Measurements from ENCODE around the gene SMIM38. TPM values are rescaled to one million over a fixed set of nuclear protein-coding genes. Genes with fewer than 3 reads are reported as not detected.

The SMIM38 gene
- 0.07 TPM in 1 of 2 replicates, not detected in the other for total RNA-seq

DNA sequence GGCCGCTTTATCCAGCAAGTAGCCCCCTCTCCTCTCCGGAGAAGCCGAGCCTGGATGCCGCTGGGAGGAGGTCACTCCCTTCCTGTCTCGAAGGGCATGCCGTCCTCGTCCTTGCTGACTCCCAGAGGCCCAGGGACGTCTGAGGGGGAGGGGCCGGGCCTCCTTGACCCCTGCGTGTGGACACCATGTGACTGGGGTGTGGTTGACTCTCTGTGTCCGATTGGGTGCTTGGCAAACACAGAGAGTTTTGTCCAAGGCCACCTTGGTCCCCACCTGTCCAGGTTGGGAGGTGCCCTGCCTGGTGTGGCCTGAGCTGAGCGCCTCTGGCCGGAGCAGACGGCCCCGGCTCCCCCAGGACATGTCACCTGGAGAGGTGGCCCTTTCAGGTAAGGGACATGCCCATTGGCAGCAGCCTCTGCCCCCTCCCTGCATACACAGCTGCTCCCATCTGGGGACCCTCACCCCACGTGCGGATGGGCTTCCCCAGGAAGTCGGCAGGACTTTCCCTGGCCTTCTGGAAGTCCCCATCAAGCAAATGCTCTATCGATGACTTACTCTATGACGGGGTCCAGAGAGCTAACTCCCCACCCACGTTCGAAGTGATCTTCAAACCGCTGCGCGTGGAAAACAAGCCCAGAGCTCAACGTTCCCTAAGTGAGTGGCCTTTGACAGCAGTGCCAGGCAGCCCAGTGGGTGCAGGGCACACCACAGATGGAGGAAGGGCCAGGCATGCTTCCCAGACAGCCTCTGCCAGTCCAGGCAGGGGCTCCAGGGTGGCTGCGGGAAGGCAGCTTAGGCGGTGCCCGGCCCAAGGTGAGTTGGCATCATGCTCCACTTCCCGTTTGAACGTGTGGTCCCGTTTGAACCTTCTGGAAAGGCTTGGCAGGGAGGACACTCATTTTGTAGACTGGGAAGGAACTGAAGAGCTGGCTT, at the start of gene SMIM38:
Gene SMIM38 (plus strand): TSS at position 634 of the 933 bp plus-strand sequence. CDS start 1,912 bp downstream, outside the sequence.
- H3K4me3 ChIP-seq (ENCODE audit: low read depth, low read length), result no peak within 1 kb of the TSS
- no peak for DNase-seq (ENCODE audit: low read depth)
- TF ChIP-seq CTCF (conservative IDR thresholded peaks at IDR 0.05; ENCODE audit: low read depth, low read length), result no peak

GRCh38 chr11:69106031-69106811, 49.5 kb upstream of the SMIM38 start:
- H3K4me3 ChIP-seq (ENCODE audit: low read depth, low read length), result no peak overlapping the region
- TF ChIP-seq CTCF (conservative IDR thresholded peaks at IDR 0.05; ENCODE audit: low read depth, low read length), result no peak
- no peak for DNase-seq (ENCODE audit: low read depth)

DNA sequence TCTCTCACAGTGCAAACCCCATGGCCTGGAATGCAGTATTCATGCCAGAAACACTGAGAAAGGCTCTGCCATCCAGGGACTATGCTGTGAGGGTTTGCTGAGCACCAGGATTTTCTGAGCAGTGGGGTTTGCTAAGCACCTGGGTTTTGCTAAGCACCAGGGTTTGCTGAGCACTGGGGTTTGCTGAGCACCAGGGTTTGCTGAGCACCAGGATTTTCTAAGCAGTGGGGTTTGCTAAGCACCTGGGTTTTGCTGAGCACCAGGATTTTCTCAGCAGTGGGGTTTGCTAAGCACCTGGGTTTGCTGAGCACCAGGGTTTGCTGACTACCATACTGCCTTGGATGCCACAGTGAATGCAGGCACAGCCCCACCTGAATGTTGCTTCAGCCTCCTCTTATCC, 48.3 kb upstream of the SMIM38 start:
- no peak overlapping the region for H3K4me3 ChIP-seq (ENCODE audit: low read depth, low read length)
- no peak for TF ChIP-seq CTCF (conservative IDR thresholded peaks at IDR 0.05; ENCODE audit: low read depth, low read length)
- no peak for DNase-seq (ENCODE audit: low read depth)

- H3K4me3 ChIP-seq (ENCODE audit: low read depth, low read length), result no peak overlapping the region
- TF ChIP-seq CTCF (conservative IDR thresholded peaks at IDR 0.05; ENCODE audit: low read depth, low read length), result no peak
Measured at GRCh38 chr11:69108030-69108429, 47.7 kb upstream of the SMIM38 start.

DNA sequence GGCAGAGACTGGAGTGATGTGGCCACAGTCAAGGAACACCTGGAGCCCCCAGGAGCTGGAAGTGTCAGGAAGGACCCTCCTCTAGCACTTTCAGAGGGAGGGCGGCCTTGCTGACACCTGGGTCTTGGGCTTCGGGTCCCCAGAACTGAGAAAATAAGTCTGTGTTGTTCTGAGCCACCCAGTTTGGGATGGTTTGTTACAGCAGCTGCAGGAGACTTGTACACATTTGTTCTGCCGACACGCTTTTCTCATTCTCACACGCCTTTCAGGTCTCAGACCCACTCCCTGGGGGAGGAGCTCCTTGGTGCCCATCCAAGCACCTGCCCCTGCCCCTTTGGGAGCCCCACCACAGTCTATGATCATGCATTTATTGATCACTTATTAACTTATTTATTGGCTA, 47.2 kb upstream of the SMIM38 start:
- DNase-seq (ENCODE audit: low read depth), result no peak
- no peak for TF ChIP-seq CTCF (conservative IDR thresholded peaks at IDR 0.05; ENCODE audit: low read depth, low read length)

More at GRCh38 chr11:69108030-69108429, 47.7 kb upstream of the SMIM38 start:
- no peak for DNase-seq (ENCODE audit: low read depth)

DNA sequence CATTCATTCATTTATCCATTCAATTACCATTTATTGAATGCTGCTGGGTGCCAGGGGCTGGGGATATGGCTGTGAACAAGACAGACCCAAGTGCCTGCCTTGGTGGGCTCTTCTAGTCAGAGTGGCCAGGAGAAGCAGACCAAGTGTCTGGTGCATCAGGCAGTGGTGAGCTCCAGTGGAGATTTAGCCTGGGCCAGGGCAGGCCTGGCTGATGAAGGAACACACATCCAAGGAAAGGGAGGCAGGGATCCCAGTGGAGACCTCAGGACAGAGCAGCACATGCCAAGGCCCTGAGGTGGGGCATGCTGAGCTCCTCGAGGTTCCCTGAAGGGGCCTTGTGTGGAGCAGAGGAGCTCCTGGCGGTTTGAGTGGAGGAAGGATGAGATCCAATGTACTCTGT, 46.6 kb upstream of the SMIM38 start:
- DNase-seq (ENCODE audit: low read depth), result no peak
- no peak for TF ChIP-seq CTCF (conservative IDR thresholded peaks at IDR 0.05; ENCODE audit: low read depth, low read length)
- no peak overlapping the region for H3K4me3 ChIP-seq (ENCODE audit: low read depth, low read length)

More for the DNA sequence above, 47.2 kb upstream of the SMIM38 start:
- H3K4me3 ChIP-seq (ENCODE audit: low read depth, low read length), result no peak overlapping the region
